AG04449 (cell line): ENCODE results near the gene LHFPL5.

Experiments used
- CTCF ChIA-PET: fragments of 350-600 bp; formaldehyde crosslinking; extraction: SDS; loops from one replicate; lab custom pipeline; 2021; ENCODE audit warnings: antibody characterized with exemption; lab: Yijun Ruan, JAX
- POLR2A ChIA-PET: fragments of 400-600, 350-600 bp; formaldehyde crosslinking; extraction: SDS; loops from one replicate; lab custom pipeline; 2020; ENCODE audit warnings: antibody characterized with exemption, inconsistent platforms; lab: Yijun Ruan, JAX
- DNase-seq: peaks from one replicate; pipeline ENCODE4 v3.0.0-alpha.2; 2010; ENCODE audit warnings: low read depth, low spot score
- H3K4me3 ChIP-seq: 2 replicates; pipeline ENCODE4 v1.5.1; 2011; ENCODE audit warnings: low read depth, mild to moderate bottlenecking, control low read depth, low read length
- CTCF ChIP-seq: IDR thresholded peaks from one replicate; pipeline ENCODE4 v1.5.1; 2011; ENCODE audit warnings: mild to moderate bottlenecking, moderate library complexity, low read length, control low read depth, inconsistent platforms; ENCODE audit not compliant: insufficient read depth; ENCODE audit errors: missing control alignments

The LHFPL5 gene

GRCh38 chr6:35780719-35781118, 24.4 kb upstream of the LHFPL5 start, which contains the start of gene CLPSL1:
Gene CLPSL1, plus strand, starts transcription at chr6:35781019. Its CDS starts 92 bp downstream, at chr6:35781111.
- CTCF ChIA-PET = no interaction called here
- DNase-seq = no peak
- POLR2A ChIA-PET = no interaction called here

GRCh38 chr6:35781290-35781689, 23.9 kb upstream of the LHFPL5 start:
- ChIA-PET POLR2A (no interaction called here), CTCF (no interaction called here)
- no peak for TF ChIP-seq CTCF
- DNase-seq = no peak
- no peak overlapping the region for H3K4me3 ChIP-seq

More at GRCh38 chr6:35780719-35781118, 24.4 kb upstream of the LHFPL5 start, which contains the start of gene CLPSL1:
- TF ChIP-seq CTCF = no peak
- H3K4me3 ChIP-seq = no peak within 1 kb of the TSS

GRCh38 chr6:35782424-35782823, 22.7 kb upstream of the LHFPL5 start:
- POLR2A ChIA-PET = no interaction called here
- no peak for TF ChIP-seq CTCF
- H3K4me3 ChIP-seq = no peak overlapping the region
- no peak for DNase-seq
- CTCF ChIA-PET = no interaction called here

- no peak for TF ChIP-seq CTCF
- no peak overlapping the region for H3K4me3 ChIP-seq
- no peak for DNase-seq
- CTCF ChIA-PET = interaction anchor here (1.0 kb wide), 1 partner anchor 46 kb away, joined by 3 read pairs; no protein-coding TSS in a partner anchor
- POLR2A ChIA-PET = no interaction called here
These were observed 21.0 kb upstream of the LHFPL5 start for GRCh38 chr6:35784200-35784599.

- DNase-seq = no peak
- no peak overlapping the region for H3K4me3 ChIP-seq
- no peak for TF ChIP-seq CTCF
- ChIA-PET POLR2A (no interaction called here), CTCF (interaction anchor here (0.6 to 4.4 kb wide), 3 partner anchors 11 to 263 kb away, joined by 3 to 33 read pairs (median 3); partner anchors contain the start of gene CLPS)
These were observed 18.9 kb upstream of the LHFPL5 start for GRCh38 chr6:35786272-35786671.

GRCh38 chr6:35786810-35787209, 18.3 kb upstream of the LHFPL5 start:
- ChIA-PET CTCF (interaction anchor here (0.6 to 4.4 kb wide), 2 partner anchors 11 to 46 kb away, joined by 3 to 33 read pairs; partner anchors contain the start of gene CLPS), POLR2A (no interaction called here)
- DNase-seq = no peak
- no peak overlapping the region for H3K4me3 ChIP-seq
- no peak for TF ChIP-seq CTCF
